Calu3 (cell line): ENCODE results near the gene NDOR1. TPM values are rescaled to one million over a fixed set of nuclear protein-coding genes. Genes with fewer than 3 reads are reported as not detected.

ENCODE experiments used
- BruUV-seq: library from RNA; stranded (reverse); fragments of 400-500 nt; replicated peaks from 2 replicates; lab custom pipeline; 2021; lab: Mats Ljungman, UMichigan
- CTCF ChIA-PET: fragments of 300-600 bp; sonication (Branson Sonifier 250); formaldehyde crosslinking; loops from one replicate; lab custom pipeline; 2022; ENCODE audit warnings: antibody characterized with exemption; lab: Charles Lee
- DNase-seq: peaks from one replicate; pipeline ENCODE4 v3.0.0; 2022
- H3K27ac Mint-ChIP-seq: one replicate; pipeline ENCODE4 v1.8.0; 2022; ENCODE audit warnings: mixed read lengths; ENCODE audit not compliant: unreplicated experiment
- H3K27me3 Mint-ChIP-seq: one replicate; pipeline ENCODE4 v1.8.0; 2022; ENCODE audit warnings: mixed read lengths; ENCODE audit not compliant: unreplicated experiment
- H3K36me3 Mint-ChIP-seq: one replicate; pipeline ENCODE4 v1.8.0; 2022; ENCODE audit warnings: mild to moderate bottlenecking, moderate library complexity, mixed read lengths; ENCODE audit not compliant: insufficient read depth, unreplicated experiment
- H3K4me1 Mint-ChIP-seq: one replicate; pipeline ENCODE4 v1.8.0; 2022; ENCODE audit warnings: mild to moderate bottlenecking, low read depth, mixed read lengths; ENCODE audit not compliant: unreplicated experiment
- H3K4me3 Mint-ChIP-seq: one replicate; pipeline ENCODE4 v1.8.0; 2022; ENCODE audit warnings: mild to moderate bottlenecking, low read depth, moderate library complexity, mixed read lengths; ENCODE audit not compliant: unreplicated experiment
- H3K9me3 Mint-ChIP-seq: one replicate; pipeline ENCODE4 v1.8.0; 2022; ENCODE audit warnings: low read depth, mixed read lengths; ENCODE audit not compliant: unreplicated experiment
- intact Hi-C: fragments of 100-400 bp; cut with micrococcal nuclease; formaldehyde crosslinking; loops from one replicate; pipeline ENCODE4 v1.10.0; 2022; ENCODE audit not compliant: unreplicated experiment
- total RNA-seq: library from RNA; stranded (reverse); gene quantifications from 2 replicates; pipeline ENCODE4 v1.2.3, GENCODE V29; 2022
- TF ChIP-seq, protein P1 (sequence below): fragments of 200-600 bp; IDR thresholded peaks from one replicate; pipeline ENCODE4 v1.8.0; 2022; ENCODE audit warnings: antibody characterized with exemption; ENCODE audit not compliant: unreplicated experiment

The NDOR1 gene
- total RNA-seq, 1 experiment from 2014 or later, result 27.7 TPM

DNA sequence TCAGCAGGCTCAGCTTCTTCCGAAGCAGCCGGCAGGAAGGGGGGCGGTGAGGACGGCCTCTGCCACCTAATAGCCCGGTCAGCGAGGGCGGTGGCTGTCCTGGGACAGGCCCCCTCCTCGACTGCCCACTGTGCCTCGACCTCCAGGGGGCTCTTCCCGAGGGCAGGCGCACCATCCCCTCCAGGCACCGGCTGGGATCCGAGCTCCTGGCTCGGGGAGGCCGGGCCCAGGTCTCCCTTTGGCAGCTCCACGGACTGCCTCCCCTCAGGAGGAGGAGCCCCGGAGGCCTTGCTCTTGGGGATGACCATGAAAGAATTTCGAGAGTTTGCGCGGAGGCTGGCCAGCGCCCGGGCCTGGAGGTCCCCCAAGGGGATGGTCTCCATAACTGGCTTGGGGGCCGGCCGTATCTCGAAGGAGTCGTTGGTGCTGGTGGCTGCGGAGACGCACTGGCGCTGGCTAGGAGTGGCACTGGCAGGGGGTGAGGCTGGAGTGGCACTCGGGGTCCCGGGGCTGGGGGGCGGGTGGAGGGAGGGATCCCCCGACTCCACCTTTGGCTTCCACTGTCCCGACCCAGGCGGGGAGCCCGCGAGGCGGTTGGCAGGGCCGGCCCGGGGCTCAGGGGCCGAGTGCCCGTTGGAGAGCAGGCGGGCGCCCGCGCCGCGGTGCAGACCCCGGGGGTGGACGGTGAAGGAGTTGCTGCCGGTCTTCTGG lies 5.9 kb upstream of the NDOR1 start:
- intact Hi-C loops, result no loop called here
- Mint-ChIP-seq H3K27me3 (no peaks in the 10 kb centered on the region), H3K9me3 (no peaks in the 10 kb centered on the region), H3K27ac (peak overlapping the region; percentile 73), H3K4me1 (peaks cover 28% of the 10 kb centered on the region), H3K4me3 (peak overlapping the region; percentile 77), H3K36me3 (peaks cover 42% of the 10 kb centered on the region)
- no peak for DNase-seq
- TF ChIP-seq, protein P1, sequence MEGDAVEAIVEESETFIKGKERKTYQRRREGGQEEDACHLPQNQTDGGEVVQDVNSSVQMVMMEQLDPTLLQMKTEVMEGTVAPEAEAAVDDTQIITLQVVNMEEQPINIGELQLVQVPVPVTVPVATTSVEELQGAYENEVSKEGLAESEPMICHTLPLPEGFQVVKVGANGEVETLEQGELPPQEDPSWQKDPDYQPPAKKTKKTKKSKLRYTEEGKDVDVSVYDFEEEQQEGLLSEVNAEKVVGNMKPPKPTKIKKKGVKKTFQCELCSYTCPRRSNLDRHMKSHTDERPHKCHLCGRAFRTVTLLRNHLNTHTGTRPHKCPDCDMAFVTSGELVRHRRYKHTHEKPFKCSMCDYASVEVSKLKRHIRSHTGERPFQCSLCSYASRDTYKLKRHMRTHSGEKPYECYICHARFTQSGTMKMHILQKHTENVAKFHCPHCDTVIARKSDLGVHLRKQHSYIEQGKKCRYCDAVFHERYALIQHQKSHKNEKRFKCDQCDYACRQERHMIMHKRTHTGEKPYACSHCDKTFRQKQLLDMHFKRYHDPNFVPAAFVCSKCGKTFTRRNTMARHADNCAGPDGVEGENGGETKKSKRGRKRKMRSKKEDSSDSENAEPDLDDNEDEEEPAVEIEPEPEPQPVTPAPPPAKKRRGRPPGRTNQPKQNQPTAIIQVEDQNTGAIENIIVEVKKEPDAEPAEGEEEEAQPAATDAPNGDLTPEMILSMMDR, result no peak
- no TSS peak for BruUV-seq
- CTCF ChIA-PET, result interaction anchor here (0.6 to 1.4 kb wide), 3 partner anchors 10 to 52 kb away, joined by 3 to 5 read pairs (median 4); no protein-coding TSS in a partner anchor

DNA sequence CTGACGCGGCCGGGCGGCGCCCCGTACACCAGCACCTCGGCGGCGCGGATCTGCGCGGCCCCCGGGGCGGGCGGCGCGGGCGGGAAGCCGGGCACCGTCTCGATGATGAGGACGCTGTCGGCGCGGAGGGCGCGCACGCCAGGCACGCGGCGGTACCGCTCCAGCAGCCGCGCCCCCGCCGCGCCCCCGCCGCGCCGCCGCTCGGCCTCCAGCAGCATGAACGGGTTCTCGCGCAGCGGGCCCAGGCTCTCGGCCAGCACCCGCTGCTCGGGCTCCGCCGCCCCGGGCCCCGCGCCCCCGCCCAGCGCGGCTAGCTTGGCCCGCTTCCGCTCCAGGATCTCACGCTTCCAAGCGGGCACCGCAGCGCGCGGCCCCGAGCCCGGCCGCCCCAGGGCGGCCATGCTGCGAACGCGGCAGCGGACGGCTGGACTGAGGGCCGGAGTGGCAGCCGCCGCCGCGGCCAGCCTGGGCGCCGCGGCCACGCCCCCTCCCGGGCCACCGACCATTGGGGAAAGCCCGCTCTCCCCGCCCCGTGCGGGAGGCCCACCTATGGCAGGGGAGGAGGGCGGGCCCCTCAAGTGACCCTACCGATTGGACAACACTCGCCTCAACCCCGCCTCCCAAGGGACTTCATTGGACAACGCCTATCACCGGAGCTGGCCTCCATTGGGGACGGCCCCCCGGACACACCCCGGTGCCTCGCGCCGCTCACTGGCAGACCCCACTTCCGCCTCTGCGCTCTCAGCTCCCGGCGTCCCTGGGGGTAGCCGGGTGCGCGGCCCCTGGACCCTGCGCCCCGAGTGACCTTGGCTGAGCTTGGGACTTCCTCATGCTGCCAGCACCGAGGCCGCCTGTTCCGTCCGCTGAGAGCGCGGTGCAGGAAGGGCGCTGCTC lies 4.9 kb upstream of the NDOR1 start, which contains the start of gene TPRN:
Gene TPRN (minus strand): TSS at position 431 of the 894 bp plus-strand sequence. CDS start 30 bp downstream, at position 401.
- CTCF ChIA-PET, result interaction anchor here (0.6 to 1.0 kb wide), 2 partner anchors 22 to 104 kb away, joined by 3 to 4 read pairs; no protein-coding TSS in a partner anchor
- TF ChIP-seq, protein P1, result no peak
- H3K4me3 Mint-ChIP-seq, result peak within 1 kb of the TSS; percentile 77
- peaks cover 52% of the 10 kb centered on the region for H3K36me3 Mint-ChIP-seq
- no peaks in the 10 kb centered on the region for H3K9me3 Mint-ChIP-seq
- no peaks in the 10 kb centered on the region for H3K27me3 Mint-ChIP-seq
- peaks cover 20% of the 10 kb centered on the region for H3K4me1 Mint-ChIP-seq
- peak; percentile 98 for DNase-seq
- no TSS peak for BruUV-seq
- peak within 1 kb of the TSS; percentile 73 for H3K27ac Mint-ChIP-seq
- intact Hi-C loops, result no loop called here

DNA sequence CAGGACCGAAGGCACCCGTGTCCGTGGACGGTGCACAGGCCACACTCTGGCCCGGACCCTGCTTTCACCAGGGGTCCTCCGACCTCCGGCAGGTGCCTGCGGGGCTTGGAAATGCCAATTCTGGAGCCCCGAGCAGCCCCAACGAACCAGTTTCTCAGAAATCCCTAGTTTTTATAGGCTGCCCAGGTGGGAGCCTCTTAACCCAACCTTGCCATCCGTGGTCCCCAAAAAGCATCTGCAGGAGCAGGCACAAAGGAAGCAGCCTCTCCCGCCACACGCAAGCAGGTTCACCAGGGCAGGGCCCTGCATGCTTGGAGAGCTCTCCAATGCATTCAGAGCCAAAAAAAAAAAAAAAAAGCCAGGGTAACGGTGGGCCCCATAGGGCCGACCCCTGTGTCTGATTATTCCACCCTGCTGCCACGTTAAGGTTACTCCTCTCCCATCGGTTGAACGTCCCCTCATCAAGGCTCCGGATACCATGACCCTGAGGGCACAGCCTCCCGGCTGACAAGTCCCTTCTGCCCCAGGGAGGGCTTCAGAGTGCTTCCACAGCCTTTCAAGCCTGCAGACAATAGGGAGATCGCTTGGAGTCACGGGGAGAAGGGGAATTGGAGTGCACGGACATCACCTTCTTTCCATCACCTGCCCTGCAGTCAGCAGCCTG lies 4.2 kb upstream of the NDOR1 start:
- TF ChIP-seq, protein P1, result no peak
- no peaks in the 10 kb centered on the region for H3K27me3 Mint-ChIP-seq
- intact Hi-C loops, result no loop called here
- peaks cover 60% of the 10 kb centered on the region for H3K36me3 Mint-ChIP-seq
- no peak for DNase-seq
- peak overlapping the region; percentile 75 for H3K4me3 Mint-ChIP-seq
- peak overlapping the region; percentile 33 for H3K27ac Mint-ChIP-seq
- peaks cover 19% of the 10 kb centered on the region for H3K4me1 Mint-ChIP-seq
- CTCF ChIA-PET, result interaction anchor here (0.6 to 1.0 kb wide), 2 partner anchors 21 to 104 kb away, joined by 3 to 4 read pairs; no protein-coding TSS in a partner anchor
- H3K9me3 Mint-ChIP-seq, result no peaks in the 10 kb centered on the region
- no TSS peak for BruUV-seq

DNA sequence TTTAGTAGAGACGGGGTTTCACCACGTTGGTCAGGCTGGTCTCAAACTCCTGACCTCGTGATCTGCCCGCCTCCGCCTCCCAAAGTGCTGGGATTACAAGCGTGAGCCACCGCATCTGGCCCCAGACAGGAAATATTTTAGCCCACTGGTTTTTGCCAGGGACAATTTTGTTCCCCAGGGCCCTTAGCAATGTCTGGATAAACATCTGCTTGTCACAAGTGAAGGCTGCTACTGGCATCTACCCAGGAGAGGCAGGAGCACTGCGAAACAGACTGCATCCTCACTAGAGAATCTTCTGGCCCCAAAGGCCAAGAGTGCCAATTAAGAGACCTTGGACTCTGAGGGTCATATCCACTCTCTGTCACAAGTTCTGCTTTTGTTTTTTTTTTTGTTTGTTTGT lies 2.5 kb upstream of the NDOR1 start:
- intact Hi-C loops, result no loop called here
- BruUV-seq, result no TSS peak
- H3K27ac Mint-ChIP-seq, result no peak overlapping the region
- H3K4me3 Mint-ChIP-seq, result no peak overlapping the region
- CTCF ChIA-PET, result no interaction called here
- H3K36me3 Mint-ChIP-seq, result peaks cover 70% of the 10 kb centered on the region
- TF ChIP-seq, protein P1, result no peak
- H3K9me3 Mint-ChIP-seq, result no peaks in the 10 kb centered on the region
- no peak for DNase-seq
- H3K4me1 Mint-ChIP-seq, result peaks cover 24% of the 10 kb centered on the region
- H3K27me3 Mint-ChIP-seq, result no peaks in the 10 kb centered on the region
